GM18517 (cell line): ENCODE measurements around the gene CDK2AP2.
"Not testable (repeated sequence)": the region's sequence is repeated elsewhere in the genome, so short reads cannot be mapped to it uniquely, and the experiment has no call there.

Experiments
- ATAC-seq: cut with Tn5 transposase; IDR thresholded peaks from one replicate; pipeline ENCODE4 v1.9.1; 2021; ENCODE audit warnings: mild to moderate bottlenecking, moderate library complexity; ENCODE audit not compliant: unreplicated experiment

CDK2AP2 gene

GRCh38 chr11:67524480-67524808 is 16.5 kb upstream of the CDK2AP2 start:
- no peak for ATAC-seq

- ATAC-seq = no peak
Observed at GRCh38 chr11:67523556-67524479, 15.9 kb upstream of the CDK2AP2 start.

GRCh38 chr11:67522844-67523555 is 15.0 kb upstream of the CDK2AP2 start, which contains the start of gene CABP2:
Gene CABP2, minus strand, starts transcription at chr11:67523446. Its CDS starts 120 bp downstream, at chr11:67523326.
- no peak for ATAC-seq

GRCh38 chr11:67522338-67522737 is 14.4 kb upstream of the CDK2AP2 start:
- no peak for ATAC-seq

- ATAC-seq = no peak
Observed at GRCh38 chr11:67521924-67522323, 14.0 kb upstream of the CDK2AP2 start.

- ATAC-seq = no peak
Observed at GRCh38 chr11:67520856-67521824, 13.2 kb upstream of the CDK2AP2 start.

- no peak for ATAC-seq
Observed at GRCh38 chr11:67519726-67520125, 11.8 kb upstream of the CDK2AP2 start.

GRCh38 chr11:67517784-67518552 is 10.0 kb upstream of the CDK2AP2 start:
- no peak for ATAC-seq

GRCh38 chr11:67516806-67517205 is 8.8 kb upstream of the CDK2AP2 start:
- no peak for ATAC-seq

- no peak for ATAC-seq
Observed at GRCh38 chr11:67514116-67514515, 6.2 kb upstream of the CDK2AP2 start.

GRCh38 chr11:67511558-67511957 is 3.6 kb upstream of the CDK2AP2 start:
- not testable (repeated sequence) for ATAC-seq

GRCh38 chr11:67510023-67510345 is 2.0 kb upstream of the CDK2AP2 start:
- ATAC-seq = no peak

- ATAC-seq = peak; percentile 44
Observed at GRCh38 chr11:67508486-67509121, 642 bp upstream of the CDK2AP2 start.

GRCh38 chr11:67507242-67507863 is 609 bp downstream of the CDK2AP2 start:
- no peak for ATAC-seq

- ATAC-seq = no peak
Observed at GRCh38 chr11:67506426-67507051, 1.4 kb downstream of the CDK2AP2 start.

- ATAC-seq = no peak
Observed at GRCh38 chr11:67505605-67506396, 2.2 kb downstream of the CDK2AP2 start.

GRCh38 chr11:67504950-67505581 is 2.9 kb downstream of the CDK2AP2 start, which contains the start of gene PITPNM1:
Gene PITPNM1, minus strand, starts transcription at chr11:67505363. Its CDS starts 1,183 bp downstream, at chr11:67504180.
- ATAC-seq = no peak
